Immature natural killer cell (primary cell): ENCODE measurements around the gene CPEB1. TPM values are rescaled to one million over a fixed set of nuclear protein-coding genes. Genes with fewer than 3 reads are reported as not detected.

Source experiments
- DNase-seq, 3 donors: peaks; one replicate each; pipeline ENCODE4 v3.0.0; 2022; ENCODE audit warnings: mixed read lengths in 1 of 3
- H3K27ac Mint-ChIP-seq, 6 donors: one replicate each; pipeline ENCODE4 v1.8.0; 2020; ENCODE audit warnings: mixed read lengths in 6 of 6, mild to moderate bottlenecking in 5 of 6, inconsistent platforms in 4 of 6, moderate library complexity in 3 of 6
- H3K27me3 Mint-ChIP-seq, 3 donors: one replicate each; pipeline ENCODE4 v1.8.0; 2020 to 2021; ENCODE audit warnings: low read depth in 3 of 3, mild to moderate bottlenecking in 3 of 3, mixed read lengths in 3 of 3, moderate library complexity in 3 of 3, inconsistent platforms in 1 of 3
- H3K36me3 Mint-ChIP-seq, 3 donors: one replicate each; pipeline ENCODE4 v1.8.0; 2020; ENCODE audit warnings: mixed read lengths in 3 of 3, inconsistent platforms in 2 of 3, mild to moderate bottlenecking in 2 of 3
- H3K4me1 Mint-ChIP-seq, 2 donors: one replicate each; pipeline ENCODE4 v1.8.0; 2020; ENCODE audit warnings: inconsistent platforms in 2 of 2, mild to moderate bottlenecking in 2 of 2, mixed read lengths in 2 of 2, moderate library complexity in 1 of 2
- H3K4me3 Mint-ChIP-seq, 5 donors: one replicate each; pipeline ENCODE4 v1.8.0; 2020; ENCODE audit warnings: mild to moderate bottlenecking in 5 of 5, mixed read lengths in 5 of 5, inconsistent platforms in 3 of 5, moderate library complexity in 3 of 5
- H3K9me3 Mint-ChIP-seq, 6 donors: one replicate each; pipeline ENCODE4 v1.8.0; 2020; ENCODE audit warnings: mild to moderate bottlenecking in 6 of 6, mixed read lengths in 6 of 6, inconsistent platforms in 4 of 6, moderate library complexity in 3 of 6
- polyA plus RNA-seq, 3 donors: library from polyadenylated mRNA; unstranded; fragments of 300-500 nt; fragmentation: Illumina TruSeq; gene quantifications; one replicate each; pipeline ENCODE4 v1.2.3, GENCODE V29; 2021

Gene CPEB1
- polyA plus RNA-seq, 3 donors from 2014 or later = not detected

DNA sequence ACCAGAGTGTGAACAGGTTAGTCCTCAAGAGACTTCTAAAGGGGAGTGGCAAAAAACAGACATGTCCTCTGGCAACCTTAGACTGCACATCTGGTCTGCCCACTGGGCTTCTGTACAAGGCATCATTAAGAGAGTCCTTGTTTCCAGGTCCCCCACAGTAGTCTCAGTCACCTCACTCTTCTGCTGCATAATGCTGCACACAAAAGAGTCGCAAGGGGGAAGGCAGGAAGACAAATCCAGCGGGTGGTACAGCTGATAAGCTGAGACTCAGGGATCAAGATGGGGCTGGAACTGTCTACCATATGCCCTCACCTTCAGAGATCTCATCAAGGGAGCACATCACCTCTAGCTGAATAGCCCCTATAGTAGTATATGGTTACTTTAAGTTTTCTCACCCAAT, 79.5 kb downstream of the CPEB1 start:
- Mint-ChIP-seq H3K36me3 (no peaks in the 10 kb centered on the region), H3K4me1 (no peaks in the 10 kb centered on the region), H3K4me3 (no peak overlapping the region), H3K27ac (no peak overlapping the region), H3K27me3 (peaks cover 3 to 15% (median 9%) of the 10 kb centered on the region in 3 donors), H3K9me3 (no peaks in the 10 kb centered on the region)
- no peak for DNase-seq

DNA sequence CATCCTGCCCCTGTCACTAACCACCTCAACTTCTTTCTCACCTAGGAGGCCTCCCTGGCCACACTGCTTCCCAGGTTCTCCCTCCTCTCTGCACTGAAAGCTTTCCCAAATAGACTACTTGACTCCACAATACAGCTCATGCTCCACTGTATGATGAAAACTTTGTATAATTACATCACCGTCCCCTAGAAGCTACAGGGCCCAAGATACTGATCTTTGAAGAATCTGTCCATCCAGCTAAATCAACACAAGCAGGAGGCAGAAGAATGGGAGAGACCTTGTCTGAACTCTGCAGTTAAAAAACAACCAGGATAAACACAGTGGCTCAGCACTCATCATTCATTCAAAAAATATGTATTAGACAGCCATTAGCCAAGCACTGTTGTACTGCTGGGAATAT, 80.5 kb downstream of the CPEB1 start:
- no peaks in the 10 kb centered on the region for H3K36me3 Mint-ChIP-seq
- H3K9me3 Mint-ChIP-seq = no peaks in the 10 kb centered on the region
- no peak for DNase-seq
- H3K27ac Mint-ChIP-seq = no peak overlapping the region
- peaks cover 3 to 11% (median 9%) of the 10 kb centered on the region in 3 donors for H3K27me3 Mint-ChIP-seq
- no peak overlapping the region for H3K4me3 Mint-ChIP-seq
- no peaks in the 10 kb centered on the region for H3K4me1 Mint-ChIP-seq

DNA sequence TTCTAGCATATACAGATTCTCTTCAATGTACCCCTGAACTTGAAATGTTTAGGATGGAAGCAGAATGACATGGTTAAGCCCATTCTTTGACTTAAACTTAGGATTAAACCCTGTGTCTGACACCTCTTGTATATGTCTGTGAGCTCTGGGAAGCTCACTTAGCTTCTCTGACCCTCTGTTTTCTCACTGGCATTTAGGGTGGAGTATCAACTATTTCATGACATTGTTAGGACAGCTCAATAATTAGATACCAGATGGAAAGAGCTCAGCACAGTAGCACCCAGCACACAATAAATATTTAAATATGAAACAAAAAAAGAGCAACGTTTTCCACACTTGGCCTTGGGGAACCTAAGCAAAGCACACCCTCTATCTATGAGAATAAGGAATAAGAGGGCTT, 88.7 kb downstream of the CPEB1 start:
- DNase-seq = no peak
- peaks cover 0 to 7% (median 5%) of the 10 kb centered on the region in 3 donors for H3K27me3 Mint-ChIP-seq
- no peaks in the 10 kb centered on the region for H3K36me3 Mint-ChIP-seq
- H3K9me3 Mint-ChIP-seq = no peaks in the 10 kb centered on the region
- H3K4me3 Mint-ChIP-seq = no peak overlapping the region
- no peak overlapping the region for H3K27ac Mint-ChIP-seq
- no peaks in the 10 kb centered on the region for H3K4me1 Mint-ChIP-seq

DNA sequence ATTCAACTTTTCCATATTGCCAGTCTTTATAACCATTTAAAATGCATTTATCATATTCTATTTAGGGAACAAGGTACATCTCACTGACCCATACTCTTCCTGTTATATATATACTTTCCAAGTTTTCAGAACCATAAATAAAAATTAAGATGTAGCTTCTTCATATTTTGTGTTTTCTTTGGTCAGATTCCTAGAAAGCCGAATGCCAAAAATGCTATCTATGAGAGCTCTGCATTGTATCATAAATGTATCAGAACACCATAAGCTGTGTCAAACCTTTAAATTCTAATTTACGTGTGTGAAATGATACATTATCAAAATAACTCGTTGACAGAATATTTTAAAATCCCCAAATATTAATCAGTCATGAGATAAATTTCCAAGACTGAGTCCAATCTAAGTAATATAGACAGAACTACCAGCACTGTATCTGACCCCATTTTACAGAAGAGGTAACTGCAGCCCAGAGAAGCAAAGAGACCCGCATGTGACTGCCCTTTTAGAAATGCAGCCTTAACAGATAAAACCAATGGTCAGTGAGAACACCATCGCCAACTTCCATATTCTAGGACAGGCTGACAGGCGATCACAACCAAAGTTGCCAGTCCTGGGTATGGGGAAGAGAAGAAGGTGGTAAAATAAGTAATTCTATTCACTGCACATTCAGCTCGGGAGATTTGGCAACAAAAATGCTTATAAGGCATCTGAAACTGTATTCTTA, 90.7 kb downstream of the CPEB1 start:
- H3K36me3 Mint-ChIP-seq = no peaks in the 10 kb centered on the region
- no peaks in the 10 kb centered on the region for H3K4me1 Mint-ChIP-seq
- H3K9me3 Mint-ChIP-seq = no peaks in the 10 kb centered on the region
- no peak overlapping the region for H3K4me3 Mint-ChIP-seq
- DNase-seq = no peak
- peaks cover 0 to 9% (median 6%) of the 10 kb centered on the region in 3 donors for H3K27me3 Mint-ChIP-seq
- no peak overlapping the region for H3K27ac Mint-ChIP-seq

DNA sequence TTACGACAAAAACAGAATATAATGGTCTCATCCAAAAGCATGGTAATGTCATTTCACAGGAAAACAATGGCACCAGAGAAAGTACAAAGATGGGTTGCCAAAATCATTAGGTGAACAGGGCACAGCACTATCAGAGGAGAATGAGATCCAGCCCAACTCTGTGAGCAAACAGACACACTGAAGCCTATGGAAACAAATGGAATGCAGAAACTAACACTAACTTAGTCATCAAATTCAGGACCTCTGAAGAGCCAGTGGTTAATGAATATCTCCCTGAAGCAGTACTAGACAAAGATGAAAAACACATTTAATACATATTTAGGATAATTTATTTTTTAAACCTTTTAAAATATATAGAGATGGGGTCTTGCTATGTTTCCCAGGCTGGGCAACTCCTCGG, 92.3 kb downstream of the CPEB1 start:
- Mint-ChIP-seq H3K27me3 (peaks cover 0 to 11% (median 6%) of the 10 kb centered on the region in 3 donors), H3K36me3 (no peaks in the 10 kb centered on the region), H3K9me3 (no peaks in the 10 kb centered on the region), H3K27ac (no peak overlapping the region), H3K4me1 (no peaks in the 10 kb centered on the region), H3K4me3 (no peak overlapping the region)
- DNase-seq = no peak

DNA sequence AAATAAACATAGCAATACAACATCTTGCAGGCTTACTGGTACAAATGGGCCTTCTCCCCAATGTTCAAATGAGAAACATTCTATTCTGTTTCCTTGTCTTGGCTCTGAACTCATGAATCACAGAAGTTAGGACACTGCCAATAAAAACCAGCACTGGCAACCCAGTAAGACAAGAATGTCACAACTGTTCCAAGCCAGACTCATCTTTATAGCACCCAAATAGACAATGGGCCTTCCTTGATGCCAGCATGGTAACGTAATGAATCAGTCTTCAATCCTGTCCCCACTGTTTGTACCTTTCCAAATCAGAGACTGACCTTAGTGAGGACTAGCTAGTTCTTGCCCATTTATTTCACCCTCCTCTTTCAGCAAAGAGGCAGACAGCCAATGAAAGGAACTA, 92.8 kb downstream of the CPEB1 start:
- H3K4me3 Mint-ChIP-seq = no peak overlapping the region
- DNase-seq = no peak
- peaks cover 0 to 11% (median 7%) of the 10 kb centered on the region in 3 donors for H3K27me3 Mint-ChIP-seq
- H3K36me3 Mint-ChIP-seq = no peaks in the 10 kb centered on the region
- no peaks in the 10 kb centered on the region for H3K4me1 Mint-ChIP-seq
- no peak overlapping the region for H3K27ac Mint-ChIP-seq
- no peaks in the 10 kb centered on the region for H3K9me3 Mint-ChIP-seq

DNA sequence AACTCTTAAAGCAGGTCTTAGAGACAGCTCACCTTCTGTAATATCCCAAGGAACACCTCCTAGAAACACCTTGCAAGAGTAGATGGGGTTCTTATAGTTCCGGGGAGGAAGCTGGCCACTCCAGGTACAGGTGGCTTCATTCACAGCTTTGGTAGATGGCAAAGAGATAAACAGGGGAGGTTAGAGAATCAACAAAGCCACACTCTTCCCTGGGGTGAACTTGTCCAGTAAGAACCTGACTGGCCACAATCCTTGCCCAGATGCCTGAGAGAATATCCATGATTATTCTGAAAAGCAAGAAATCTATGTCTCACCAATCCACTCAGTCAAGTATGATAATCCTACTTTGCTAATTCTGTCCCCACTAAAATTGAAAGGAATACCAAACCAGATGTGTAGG, 93.3 kb downstream of the CPEB1 start:
- DNase-seq = no peak
- Mint-ChIP-seq H3K27ac (no peak overlapping the region), H3K4me1 (no peaks in the 10 kb centered on the region), H3K27me3 (peaks cover 0 to 9% (median 7%) of the 10 kb centered on the region in 3 donors), H3K4me3 (no peak overlapping the region), H3K36me3 (no peaks in the 10 kb centered on the region), H3K9me3 (no peaks in the 10 kb centered on the region)

DNA sequence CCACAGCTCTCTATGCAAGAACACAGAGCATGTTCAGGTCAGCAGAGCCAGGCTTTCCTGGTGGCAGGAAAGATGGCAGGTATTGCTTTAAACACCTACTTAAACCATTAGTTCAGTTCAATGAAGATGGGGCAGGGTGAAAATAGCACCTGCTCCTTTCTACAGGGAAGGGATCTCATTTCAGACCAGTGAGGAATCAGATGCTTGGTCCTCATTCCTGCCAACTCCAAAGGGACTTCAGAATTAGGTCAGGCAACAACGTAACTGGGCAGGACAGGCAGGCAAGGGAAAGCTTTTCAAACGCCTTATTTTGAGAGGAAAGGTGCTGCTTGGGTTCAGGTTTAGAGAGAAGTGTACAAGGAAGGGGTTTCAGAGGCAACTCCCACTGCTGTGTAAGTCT, 94.3 kb downstream of the CPEB1 start:
- Mint-ChIP-seq H3K27ac (no peak overlapping the region), H3K27me3 (peaks cover 0 to 9% (median 7%) of the 10 kb centered on the region in 3 donors)

DNA sequence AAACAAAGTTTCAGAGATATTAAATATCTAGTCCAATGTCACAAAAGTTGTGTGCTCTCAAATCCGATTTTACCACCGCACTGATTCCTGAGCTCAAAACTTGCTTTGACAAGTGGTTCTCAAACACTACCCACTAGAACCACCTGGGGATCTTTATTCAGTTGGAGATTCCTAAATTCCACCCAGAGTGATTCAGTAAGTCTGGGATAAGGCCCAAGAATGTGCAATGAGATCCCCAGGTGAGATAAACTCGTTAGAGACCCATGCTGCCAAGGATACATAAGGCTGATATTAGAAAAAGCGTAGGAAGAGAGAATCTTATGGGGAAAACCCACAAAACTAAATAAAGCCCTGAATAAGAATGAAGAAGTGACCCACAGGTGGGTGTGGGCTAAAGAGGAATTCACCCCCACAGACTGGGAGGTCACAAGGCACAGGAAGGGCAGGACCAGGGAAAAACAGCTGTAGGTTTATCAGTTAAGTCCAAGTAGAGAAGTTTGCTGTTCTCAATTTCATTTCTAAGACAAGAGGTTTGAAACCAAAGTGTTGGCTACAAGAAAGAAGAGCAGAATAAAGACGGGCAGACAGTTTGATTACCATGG, 95.4 kb downstream of the CPEB1 start:
- Mint-ChIP-seq H3K4me3 (no peak overlapping the region), H3K4me1 (no peaks in the 10 kb centered on the region), H3K27ac (no peak overlapping the region)

More for the DNA sequence above, 94.3 kb downstream of the CPEB1 start:
- H3K9me3 Mint-ChIP-seq = no peaks in the 10 kb centered on the region
- H3K4me1 Mint-ChIP-seq = no peaks in the 10 kb centered on the region
- no peak overlapping the region for H3K4me3 Mint-ChIP-seq
- H3K36me3 Mint-ChIP-seq = no peaks in the 10 kb centered on the region
- no peak for DNase-seq

DNA sequence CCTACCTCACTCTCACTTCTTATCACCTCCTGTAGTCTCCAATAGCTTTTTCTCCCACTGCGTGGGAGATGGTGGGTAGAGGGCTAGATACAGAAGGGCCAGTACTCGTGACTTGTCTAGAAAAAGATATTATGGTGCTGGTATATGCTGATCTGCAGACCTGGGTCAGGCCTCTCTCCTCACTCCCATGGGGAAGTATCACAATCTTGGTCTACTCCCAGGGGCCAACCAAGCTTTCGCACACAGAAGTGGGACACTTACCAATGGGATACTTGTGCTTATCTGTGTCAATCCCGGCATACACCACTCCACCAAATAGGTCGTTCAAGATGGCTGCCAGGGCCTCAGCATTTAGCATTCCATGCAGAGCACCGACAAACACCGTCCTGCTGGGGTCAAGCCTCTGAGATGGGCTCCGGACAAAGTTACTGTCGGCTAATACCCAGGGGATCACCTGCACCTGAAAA, 97.9 kb downstream of the CPEB1 start:
- Mint-ChIP-seq H3K9me3 (no peaks in the 10 kb centered on the region), H3K4me1 (no peaks in the 10 kb centered on the region), H3K4me3 (no peak overlapping the region), H3K36me3 (no peaks in the 10 kb centered on the region), H3K27ac (no peak overlapping the region), H3K27me3 (peaks cover 4 to 12% (median 8%) of the 10 kb centered on the region in 3 donors)
- DNase-seq = no peak

More for the DNA sequence above, 95.4 kb downstream of the CPEB1 start:
- no peak for DNase-seq
- peaks cover 0 to 12% (median 10%) of the 10 kb centered on the region in 3 donors for H3K27me3 Mint-ChIP-seq
- H3K36me3 Mint-ChIP-seq = no peaks in the 10 kb centered on the region
- H3K9me3 Mint-ChIP-seq = no peaks in the 10 kb centered on the region

DNA sequence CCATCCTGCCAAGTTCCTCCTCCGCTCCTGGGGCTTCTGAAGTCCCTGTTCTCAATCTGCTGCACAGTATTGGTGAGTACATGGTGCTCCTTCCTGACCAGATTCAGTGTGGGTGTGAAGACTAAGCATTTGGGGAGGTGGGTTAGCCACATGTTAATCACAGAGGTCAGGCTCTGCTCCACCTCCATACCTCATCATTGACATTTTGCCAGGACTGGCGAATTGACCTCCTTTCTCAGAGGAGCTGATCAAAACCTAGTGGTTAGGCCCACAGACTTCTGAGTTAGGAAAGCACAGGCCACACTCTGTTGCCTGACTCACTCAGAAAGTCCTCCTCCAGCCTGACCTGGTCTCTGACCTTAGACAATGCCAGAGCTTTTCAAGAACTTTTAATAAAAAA, 98.5 kb downstream of the CPEB1 start:
- no peak overlapping the region for H3K4me3 Mint-ChIP-seq
- no peak overlapping the region for H3K27ac Mint-ChIP-seq
- H3K27me3 Mint-ChIP-seq = peaks cover 4 to 12% (median 8%) of the 10 kb centered on the region in 3 donors
- no peaks in the 10 kb centered on the region for H3K36me3 Mint-ChIP-seq
- no peaks in the 10 kb centered on the region for H3K4me1 Mint-ChIP-seq
- H3K9me3 Mint-ChIP-seq = no peaks in the 10 kb centered on the region
- DNase-seq = no peak

DNA sequence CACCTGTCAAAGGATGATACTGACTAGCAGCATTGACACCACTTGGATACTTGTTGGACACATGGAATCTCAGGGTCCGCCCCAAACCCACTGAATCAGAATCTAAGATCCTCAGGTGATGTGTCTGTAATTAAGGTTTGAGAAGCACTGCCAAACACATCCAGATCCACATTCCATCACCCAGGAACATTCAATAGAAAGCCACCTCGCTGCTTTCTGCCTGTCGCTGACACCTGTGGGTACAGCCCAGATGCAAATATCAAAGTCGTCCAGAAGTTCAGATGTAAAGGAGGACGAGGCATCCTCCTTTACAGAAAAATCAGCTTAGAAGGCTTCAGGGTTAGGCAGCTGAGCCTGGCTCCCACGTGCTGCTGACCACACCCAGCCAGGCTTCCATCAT, 101.7 kb downstream of the CPEB1 start:
- Mint-ChIP-seq H3K4me3 (no peak overlapping the region), H3K9me3 (no peaks in the 10 kb centered on the region), H3K4me1 (peaks cover 8 to 9% of the 10 kb centered on the region in 2 donors), H3K36me3 (no peaks in the 10 kb centered on the region), H3K27me3 (peaks cover 6 to 16% (median 13%) of the 10 kb centered on the region in 3 donors), H3K27ac (no peak overlapping the region)
- DNase-seq = no peak

DNA sequence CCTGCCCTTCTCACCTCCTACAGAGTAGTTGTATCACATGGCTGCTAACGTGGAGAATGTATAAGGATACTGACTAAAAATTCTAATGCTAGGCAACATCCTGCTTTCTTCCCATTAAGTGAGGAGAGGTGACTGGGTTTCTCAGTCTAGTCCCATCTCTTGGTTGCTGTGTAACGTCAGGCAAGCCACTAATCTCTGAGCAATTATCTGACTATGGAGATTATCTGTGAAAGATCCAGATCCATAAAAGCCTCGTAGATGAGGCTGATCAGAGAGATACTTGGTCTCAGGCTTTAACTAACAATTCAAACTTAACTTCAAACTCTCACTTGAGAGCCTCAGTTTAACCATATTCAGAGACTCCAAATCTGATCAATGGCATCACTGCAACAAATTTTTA, 102.2 kb downstream of the CPEB1 start:
- Mint-ChIP-seq H3K4me1 (peaks cover 10 to 12% of the 10 kb centered on the region in 2 donors), H3K36me3 (no peaks in the 10 kb centered on the region), H3K27me3 (peaks cover 6 to 18% (median 17%) of the 10 kb centered on the region in 3 donors), H3K9me3 (no peaks in the 10 kb centered on the region), H3K4me3 (no peak overlapping the region), H3K27ac (no peak overlapping the region)
- DNase-seq = no peak

DNA sequence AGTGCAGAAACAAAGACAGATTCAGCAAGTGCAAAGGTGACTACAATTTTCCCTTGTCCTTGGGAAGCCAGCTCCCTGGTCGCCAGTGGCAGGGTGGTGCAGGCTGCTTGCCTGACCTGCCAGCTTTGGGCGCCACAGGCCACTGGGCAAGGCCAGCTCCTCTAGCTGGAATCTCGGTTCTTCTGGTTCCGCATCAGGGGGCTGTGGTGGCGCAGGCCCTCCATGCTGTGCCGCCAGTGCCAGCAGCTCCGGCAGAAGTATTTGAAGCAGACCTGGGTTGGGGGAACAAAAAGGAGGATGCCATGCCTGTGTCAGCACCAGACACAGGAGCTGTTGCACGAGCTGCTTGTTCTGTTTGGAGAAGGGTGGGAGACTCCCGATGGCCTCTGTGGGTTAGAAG, 102.7 kb downstream of the CPEB1 start:
- no peak for DNase-seq
- H3K4me3 Mint-ChIP-seq = no peak overlapping the region
- peaks cover 12 to 20% (median 17%) of the 10 kb centered on the region in 3 donors for H3K27me3 Mint-ChIP-seq
- H3K36me3 Mint-ChIP-seq = no peaks in the 10 kb centered on the region
- H3K27ac Mint-ChIP-seq = no peak overlapping the region
- H3K9me3 Mint-ChIP-seq = no peaks in the 10 kb centered on the region
- H3K4me1 Mint-ChIP-seq = peaks cover 13 to 15% of the 10 kb centered on the region in 2 donors
